Right cardiac atrium (tissue), 5 donors: Measurements from ENCODE around the gene IGSF3. TPM values are rescaled to one million over a fixed set of nuclear protein-coding genes. Genes with fewer than 3 reads are reported as not detected.

ENCODE experiments used
- ATAC-seq, 2 donors: fragments of 200-7000 bp; cut with Tn5 transposase; one replicate each; pipeline versions ENCODE4 v1.8.0 to v1.9.1; 2020; ENCODE audit warnings: moderate library complexity in 2 of 2, mild to moderate bottlenecking in 1 of 2
- DNase-seq, 3 donors: peaks; one replicate each; pipeline ENCODE4 v3.0.0-alpha.2; 2020
- H3K27ac ChIP-seq: one replicate; pipeline ENCODE4 v1.5.1; 2013; ENCODE audit warnings: mild to moderate bottlenecking, low read length, control low read depth, moderate library complexity
- H3K27me3 ChIP-seq: one replicate; pipeline ENCODE4 v1.6.1; 2013; ENCODE audit not compliant: control insufficient read depth, insufficient read depth
- H3K4me1 ChIP-seq: one replicate; pipeline ENCODE4 v1.6.1; 2013; ENCODE audit warnings: low read length; ENCODE audit not compliant: control insufficient read depth, insufficient read depth
- H3K4me3 ChIP-seq: one replicate; pipeline ENCODE4 v1.5.1; 2013; ENCODE audit warnings: low read length, control low read depth
- H3K9me3 ChIP-seq: one replicate; pipeline ENCODE4 v1.6.1; 2013; ENCODE audit warnings: low read length; ENCODE audit not compliant: control insufficient read depth
- WGBS: extraction: QIAGEN DNeasy Blood & Tissue Kit; methylation state at CpG from one replicate; pipeline ENCODE4 v1.1.7; 2013; 5-methylcytosine and 5-hydroxymethylcytosine counted together
- intact Hi-C, 4 donors: fragments of 100-400 bp; cut with DNase I; formaldehyde crosslinking; loops; one replicate each; pipeline versions ENCODE4 v1.11.0 to v1.14.0; 2022 to 2023
- polyA plus RNA-seq: library from polyadenylated mRNA; stranded (reverse); fragments of 200-250 nt; gene quantifications from one replicate; pipeline ENCODE4 v1.2.3, GENCODE V29; 2013
- total RNA-seq, 4 donors: library from RNA; stranded (reverse); fragmentation: NEBNext Ultra II Directional; extraction: Animal tissue kit (Norgen Biotek cat#: 25700); gene quantifications; one replicate each; pipeline ENCODE4 v1.2.1, GENCODE V29; 2021
- donor health status: healthy with polysubstance abuse.
- donor health status: DM: no; HTN: yes; CAD: no.
- donor health status: DM: no; HTN: no; CAD: no.
- donor health status: DM: no; HTN: yes; CAD: no; lungs with severe emphysema.
- donor health status: DM: yes; HTN: yes; CAD: no.

Gene IGSF3
- total and polyA plus RNA-seq, 5 donors, result 5.0 to 15.5 (median 13.0) TPM

DNA sequence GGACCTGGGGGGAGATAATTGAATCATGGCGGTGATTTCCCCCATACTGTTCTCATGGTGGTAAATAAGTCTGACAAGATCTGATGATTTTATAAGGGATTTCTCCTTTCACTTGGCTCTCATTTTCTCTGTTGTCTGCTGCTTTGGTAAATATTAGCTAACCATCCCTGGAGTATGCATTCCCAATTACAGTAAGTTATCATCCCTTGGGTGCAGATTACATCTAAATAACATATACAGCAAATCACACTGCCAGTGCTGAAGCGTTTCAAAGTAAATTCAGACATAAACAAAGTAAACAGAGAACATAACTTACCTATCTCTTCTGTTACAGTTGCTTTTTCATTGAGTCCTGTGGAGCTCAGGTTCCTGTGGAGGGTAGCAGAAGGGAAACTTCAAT lies 38.6 kb upstream of the IGSF3 start:
- ATAC-seq (no peak), DNase-seq (no peak)
- peaks cover 4% of the 10 kb centered on the region for H3K4me1 ChIP-seq
- no peaks in the 10 kb centered on the region for H3K27me3 ChIP-seq
- no peak overlapping the region for H3K4me3 ChIP-seq
- H3K27ac ChIP-seq, result no peak overlapping the region
- 76% methylated on average over 2 of the region's 2 CpGs for WGBS
- intact Hi-C loops, result no loop called here
- H3K9me3 ChIP-seq, result no peaks in the 10 kb centered on the region

DNA sequence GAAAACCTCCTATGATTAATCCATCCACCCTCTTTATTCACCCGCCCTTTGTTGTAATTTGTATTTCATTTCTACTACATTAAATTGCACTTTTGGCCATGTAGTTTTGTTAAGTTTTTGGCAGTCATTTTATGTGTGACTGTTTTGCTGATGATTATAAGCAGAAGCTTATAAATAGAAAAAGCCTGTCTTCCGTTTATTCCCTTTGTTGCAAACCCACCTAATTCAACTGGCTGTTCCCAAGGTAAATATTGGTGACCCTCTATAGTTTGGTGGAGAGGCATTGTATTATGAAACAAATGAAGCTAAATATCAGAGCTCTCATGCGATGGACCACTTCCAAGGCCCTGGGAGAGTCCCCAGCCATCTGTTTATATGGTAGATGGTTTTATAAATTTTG lies 36.7 kb upstream of the IGSF3 start:
- Histone ChIP-seq H3K4me3 (no peak overlapping the region), H3K27ac (no peak overlapping the region), H3K27me3 (no peaks in the 10 kb centered on the region), H3K4me1 (no peaks in the 10 kb centered on the region), H3K9me3 (no peaks in the 10 kb centered on the region)
- ATAC-seq (no peak), DNase-seq (no peak)
- intact Hi-C loops, result no loop called here
- 60% methylated on average over 3 of the region's 3 CpGs for WGBS

DNA sequence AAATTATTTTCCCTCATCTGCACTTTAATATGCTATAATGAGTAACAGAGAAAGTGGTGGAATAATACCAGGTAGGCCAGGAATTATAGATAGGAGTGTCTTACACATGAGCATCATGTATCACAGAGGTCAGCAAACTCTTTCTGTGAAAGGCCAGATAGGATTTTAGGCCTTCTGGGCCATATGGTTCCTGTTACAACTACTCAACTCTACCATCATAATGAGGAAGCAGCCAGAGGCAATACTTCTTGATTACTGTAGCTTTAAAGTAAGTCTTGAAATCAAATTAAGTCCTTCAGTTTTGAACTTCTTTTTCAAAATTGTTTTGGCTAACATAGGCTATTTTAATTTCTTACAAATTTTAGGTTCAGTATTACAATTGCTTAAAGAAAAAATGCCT lies 32.1 kb upstream of the IGSF3 start:
- H3K27me3 ChIP-seq, result no peaks in the 10 kb centered on the region
- H3K9me3 ChIP-seq, result no peaks in the 10 kb centered on the region
- no peaks in the 10 kb centered on the region for H3K4me1 ChIP-seq
- intact Hi-C loops, result no loop called here
- no peak overlapping the region for H3K4me3 ChIP-seq
- H3K27ac ChIP-seq, result no peak overlapping the region
- DNase-seq (no peak), ATAC-seq (no peak)

DNA sequence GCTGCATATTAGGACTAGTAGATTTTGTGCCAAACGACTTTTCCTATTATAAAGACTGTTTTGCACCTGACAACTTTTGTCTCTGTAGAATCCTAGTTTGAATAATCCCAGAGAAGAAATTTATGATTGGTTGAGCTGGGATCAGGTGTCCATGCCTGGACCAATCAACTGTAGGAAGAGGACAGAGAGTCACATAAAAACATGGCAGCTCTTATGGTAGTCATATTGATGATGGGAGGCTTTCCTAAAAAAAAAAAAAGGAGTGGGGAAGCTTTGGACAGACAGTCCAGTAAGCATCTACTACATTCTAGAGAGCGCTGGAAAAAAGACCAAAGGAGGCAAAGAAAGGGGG lies 30.7 kb upstream of the IGSF3 start:
- Histone ChIP-seq H3K9me3 (no peaks in the 10 kb centered on the region), H3K4me3 (no peak overlapping the region), H3K4me1 (no peaks in the 10 kb centered on the region), H3K27ac (no peak overlapping the region), H3K27me3 (no peaks in the 10 kb centered on the region)
- WGBS, result 84% methylated on average over 2 of the region's 2 CpGs
- DNase-seq, result no peak
- intact Hi-C loops, result no loop called here
- no peak for ATAC-seq

DNA sequence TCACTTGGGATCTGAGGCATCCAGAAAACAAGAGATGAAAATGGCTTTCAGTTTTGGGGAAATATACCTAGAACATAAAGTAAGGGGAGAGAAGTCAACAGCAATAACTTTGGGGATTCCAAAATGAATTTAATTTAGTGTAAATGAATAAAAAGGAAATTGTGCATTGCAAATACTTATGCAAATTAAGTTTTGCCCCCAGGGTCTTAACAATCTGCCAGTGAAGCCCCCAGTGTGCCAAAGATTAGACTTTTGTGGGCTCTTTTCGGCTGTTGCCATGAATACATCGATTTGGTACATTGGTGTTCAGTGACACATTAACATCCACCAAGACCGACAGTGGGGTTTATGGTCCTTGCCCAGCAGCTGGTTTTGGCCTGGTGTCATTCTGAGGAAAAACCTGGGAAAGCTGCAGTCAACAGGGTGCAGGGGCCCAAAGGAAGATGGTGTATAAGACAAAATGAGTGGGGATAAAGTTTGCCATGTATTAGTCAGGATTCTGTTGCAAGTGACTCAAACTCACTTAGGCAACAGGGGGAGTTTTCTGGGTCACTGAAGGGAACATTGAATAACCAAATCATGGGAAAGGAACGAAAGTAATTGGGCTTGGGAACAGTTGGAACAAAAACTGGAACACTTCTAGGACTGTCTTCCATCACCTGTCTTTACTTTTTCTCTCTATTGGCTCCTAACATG lies 30.2 kb upstream of the IGSF3 start:
- Histone ChIP-seq H3K27ac (no peak overlapping the region), H3K4me1 (no peaks in the 10 kb centered on the region), H3K4me3 (no peak overlapping the region), H3K27me3 (no peaks in the 10 kb centered on the region), H3K9me3 (no peaks in the 10 kb centered on the region)
- no peak for DNase-seq
- no peak for ATAC-seq
- 82% methylated on average over 4 of the region's 4 CpGs for WGBS
- intact Hi-C loops, result no loop called here

DNA sequence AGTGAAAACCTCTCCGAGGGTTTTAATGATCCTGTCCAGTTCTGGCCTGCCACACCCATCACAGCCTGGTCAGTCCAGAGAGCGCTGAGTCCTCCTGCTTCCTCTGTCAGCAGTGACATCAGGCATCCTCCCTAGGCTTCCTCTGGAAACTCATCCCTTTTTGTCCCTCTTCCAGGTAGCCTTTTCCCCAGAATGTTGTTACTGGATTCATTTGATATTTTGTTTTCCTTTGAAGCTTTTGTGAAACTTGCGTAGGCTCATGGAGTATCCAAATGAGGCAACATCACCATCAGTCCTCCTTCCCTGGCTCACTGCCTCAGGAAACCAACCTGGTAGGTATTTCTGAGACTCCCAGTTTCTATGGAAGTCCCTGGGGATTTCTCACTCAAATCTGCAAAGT lies 27.0 kb upstream of the IGSF3 start:
- ATAC-seq (peak in 1 of 2 donors; percentile 80), DNase-seq (peak in 1 of 3 donors; percentile 39)
- Histone ChIP-seq H3K4me3 (no peak overlapping the region), H3K4me1 (no peaks in the 10 kb centered on the region), H3K9me3 (no peaks in the 10 kb centered on the region), H3K27ac (no peak overlapping the region), H3K27me3 (no peaks in the 10 kb centered on the region)
- 68% methylated on average over 3 of the region's 3 CpGs for WGBS
- intact Hi-C loops, result no loop called here

DNA sequence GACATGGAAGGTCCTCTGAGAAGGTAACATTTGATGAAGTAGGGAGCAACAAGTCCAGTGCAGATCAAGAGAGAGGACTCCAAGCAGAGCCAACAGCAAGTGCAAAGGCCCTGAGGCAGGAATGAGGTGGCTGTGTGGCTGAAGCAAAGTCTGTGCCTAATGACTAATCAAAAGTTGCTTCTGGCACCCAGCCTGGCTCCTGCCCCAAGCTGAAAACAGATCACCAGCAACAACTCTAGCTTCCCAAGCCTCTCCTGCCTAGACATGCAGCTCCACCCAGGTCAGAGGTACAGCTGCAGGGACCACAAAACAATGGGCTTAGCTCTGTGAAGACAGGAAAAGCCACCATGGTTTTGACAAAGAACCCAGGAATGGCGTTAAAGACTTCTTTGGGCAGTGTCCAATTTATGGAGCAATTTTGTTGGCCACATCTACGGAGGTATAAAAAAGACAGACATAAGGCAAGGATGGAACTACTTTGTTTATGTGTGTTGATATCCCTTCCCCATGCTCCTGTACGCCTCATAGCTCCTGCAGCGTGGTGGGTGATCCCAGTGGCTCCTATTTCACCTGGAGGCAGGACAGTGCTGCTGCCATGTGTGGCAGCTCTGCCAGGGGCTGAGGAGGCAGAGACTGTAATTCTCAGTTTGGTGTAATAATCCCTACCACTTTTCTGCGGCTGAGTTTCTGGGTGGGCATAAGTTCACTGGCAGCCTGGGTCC lies 26.4 kb upstream of the IGSF3 start:
- DNase-seq (peak in 1 of 3 donors; percentile 46), ATAC-seq (peak in 1 of 2 donors; percentile 75)

DNA sequence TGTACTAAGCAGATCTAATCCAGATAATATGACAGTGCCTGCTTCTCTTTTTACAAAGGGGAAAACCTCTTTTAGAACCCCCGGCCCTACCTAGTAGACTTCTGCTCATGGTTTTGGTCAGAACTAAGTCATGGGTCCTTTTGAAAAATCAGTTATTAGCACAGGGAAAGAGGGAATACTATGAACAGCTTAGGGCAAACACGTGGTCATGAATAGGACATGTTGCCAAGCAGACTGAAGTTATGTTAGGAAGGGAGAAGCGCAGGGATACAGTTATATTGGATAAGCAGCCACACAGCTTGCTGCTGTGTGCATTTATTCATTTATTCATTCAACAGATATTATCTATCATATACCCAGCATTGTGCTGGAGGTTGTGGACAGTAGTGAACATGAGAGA lies 25.3 kb upstream of the IGSF3 start:
- intact Hi-C loops, result no loop called here
- Histone ChIP-seq H3K27ac (no peak overlapping the region), H3K4me3 (no peak overlapping the region), H3K4me1 (no peaks in the 10 kb centered on the region), H3K9me3 (no peaks in the 10 kb centered on the region), H3K27me3 (no peaks in the 10 kb centered on the region)
- ATAC-seq, result no peak
- no peak for DNase-seq
- WGBS, result 66% methylated on average over 3 of the region's 3 CpGs

More for the DNA sequence above, 26.4 kb upstream of the IGSF3 start:
- H3K9me3 ChIP-seq, result no peaks in the 10 kb centered on the region
- H3K27ac ChIP-seq, result no peak overlapping the region
- no peaks in the 10 kb centered on the region for H3K4me1 ChIP-seq
- intact Hi-C loops, result no loop called here
- 79% methylated on average over 5 of the region's 5 CpGs for WGBS
- no peak overlapping the region for H3K4me3 ChIP-seq
- H3K27me3 ChIP-seq, result no peaks in the 10 kb centered on the region

DNA sequence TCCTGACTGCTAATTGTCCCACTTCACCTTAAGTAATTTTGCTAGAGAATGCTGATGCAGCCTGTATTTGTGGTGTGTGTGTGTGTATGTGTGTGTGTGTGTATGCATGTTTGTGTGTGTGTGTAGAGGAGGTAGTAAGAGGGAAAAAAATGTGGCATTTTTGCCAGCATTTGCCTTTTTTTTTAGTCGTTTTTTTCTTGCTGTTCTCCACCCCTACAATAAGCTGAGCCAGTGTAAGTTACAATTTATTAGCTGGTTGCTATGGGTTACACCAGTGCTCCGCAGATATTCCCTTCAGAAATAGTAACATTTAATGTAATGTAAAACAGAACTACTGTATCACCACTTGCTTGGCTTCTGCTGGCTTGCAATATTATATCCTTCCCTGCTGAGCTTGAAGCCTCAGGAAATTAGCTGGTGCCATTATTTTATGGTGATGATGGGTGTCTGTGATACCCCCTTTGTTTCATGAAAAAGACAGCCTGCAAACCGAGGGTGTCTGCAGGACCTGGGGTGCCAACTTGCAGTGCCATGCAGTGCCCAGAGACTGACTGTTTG lies 23.4 kb upstream of the IGSF3 start:
- Histone ChIP-seq H3K4me1 (no peaks in the 10 kb centered on the region), H3K27me3 (no peaks in the 10 kb centered on the region), H3K9me3 (no peaks in the 10 kb centered on the region), H3K27ac (no peak overlapping the region), H3K4me3 (no peak overlapping the region)
- DNase-seq (no peak), ATAC-seq (no peak)
- intact Hi-C loops, result no loop called here
- WGBS, result 31% methylated on average over 3 of the region's 3 CpGs

DNA sequence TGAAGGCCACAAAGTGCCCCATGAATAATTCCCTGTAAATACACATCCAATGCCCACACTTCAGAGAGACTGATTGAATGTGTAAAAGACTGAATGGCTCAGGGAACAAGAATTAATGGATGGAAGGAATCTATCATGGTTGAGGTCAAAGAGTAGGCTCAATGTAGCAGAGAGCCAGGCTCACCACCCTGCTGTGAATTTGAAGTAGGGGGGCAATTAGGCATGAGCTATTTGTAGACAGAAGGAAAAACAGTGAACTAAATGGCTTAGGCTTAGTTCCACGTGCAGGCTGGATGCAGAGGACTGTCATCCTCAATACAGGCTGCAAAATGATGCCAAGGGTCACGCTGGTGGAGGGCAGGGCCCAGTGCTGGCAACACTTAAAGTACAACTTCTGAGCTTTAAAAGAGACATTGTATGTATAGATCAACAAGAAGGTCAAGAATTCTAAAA lies 22.9 kb upstream of the IGSF3 start:
- Histone ChIP-seq H3K9me3 (no peaks in the 10 kb centered on the region), H3K27me3 (no peaks in the 10 kb centered on the region), H3K4me1 (no peaks in the 10 kb centered on the region), H3K27ac (no peak overlapping the region), H3K4me3 (no peak overlapping the region)
- intact Hi-C loops, result no loop called here
- DNase-seq, result no peak
- 66% methylated on average over 2 of the region's 2 CpGs for WGBS
- no peak for ATAC-seq

DNA sequence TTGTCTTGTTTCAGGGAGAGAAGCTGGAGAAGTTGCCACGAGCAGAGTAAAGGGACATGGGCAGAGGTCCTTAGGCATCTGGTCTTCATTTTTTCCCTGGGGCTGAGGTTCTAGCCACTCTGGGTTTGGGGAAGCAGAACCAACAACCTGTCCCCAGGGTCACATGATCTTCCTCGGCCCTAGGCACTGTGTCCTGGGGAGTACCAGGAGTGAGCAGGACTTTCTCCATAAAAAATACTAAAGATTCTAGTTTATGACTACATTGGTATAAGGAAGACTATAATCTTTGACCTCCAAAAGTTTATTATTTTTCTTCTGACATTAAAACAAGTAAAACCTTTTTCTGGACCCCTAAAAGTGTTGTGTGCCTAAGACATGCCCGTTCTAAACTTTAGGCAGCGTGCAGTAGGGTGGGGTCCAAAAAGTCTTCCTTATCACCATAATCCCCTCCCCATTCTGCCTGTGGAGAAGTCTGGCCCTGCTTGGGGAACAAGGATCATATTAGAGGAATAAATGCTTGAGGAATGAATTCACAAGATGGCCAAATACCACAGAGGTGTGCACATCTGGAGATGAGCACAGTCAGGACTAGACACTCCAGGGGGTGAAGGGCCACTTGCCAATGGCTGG lies 19.3 kb upstream of the IGSF3 start:
- Histone ChIP-seq H3K27me3 (no peaks in the 10 kb centered on the region), H3K4me1 (no peaks in the 10 kb centered on the region), H3K9me3 (no peaks in the 10 kb centered on the region), H3K27ac (no peak overlapping the region), H3K4me3 (no peak overlapping the region)
- ATAC-seq (peak in 1 of 2 donors; percentile 34), DNase-seq (no peak)
- WGBS, result 65% methylated on average over 4 of the region's 4 CpGs
- intact Hi-C loops, result no loop called here
